ENCODE data around the gene RLN2. TPM values are rescaled to one million over a fixed set of nuclear protein-coding genes. Genes with fewer than 3 reads are reported as not detected.
"Not testable (repeated sequence)": the region's sequence is repeated elsewhere in the genome, so short reads cannot be mapped to it uniquely, and the experiment has no call there.

RLN2 gene
- total RNA-seq, 4 donors from 2014 or later: not detected

DNA sequence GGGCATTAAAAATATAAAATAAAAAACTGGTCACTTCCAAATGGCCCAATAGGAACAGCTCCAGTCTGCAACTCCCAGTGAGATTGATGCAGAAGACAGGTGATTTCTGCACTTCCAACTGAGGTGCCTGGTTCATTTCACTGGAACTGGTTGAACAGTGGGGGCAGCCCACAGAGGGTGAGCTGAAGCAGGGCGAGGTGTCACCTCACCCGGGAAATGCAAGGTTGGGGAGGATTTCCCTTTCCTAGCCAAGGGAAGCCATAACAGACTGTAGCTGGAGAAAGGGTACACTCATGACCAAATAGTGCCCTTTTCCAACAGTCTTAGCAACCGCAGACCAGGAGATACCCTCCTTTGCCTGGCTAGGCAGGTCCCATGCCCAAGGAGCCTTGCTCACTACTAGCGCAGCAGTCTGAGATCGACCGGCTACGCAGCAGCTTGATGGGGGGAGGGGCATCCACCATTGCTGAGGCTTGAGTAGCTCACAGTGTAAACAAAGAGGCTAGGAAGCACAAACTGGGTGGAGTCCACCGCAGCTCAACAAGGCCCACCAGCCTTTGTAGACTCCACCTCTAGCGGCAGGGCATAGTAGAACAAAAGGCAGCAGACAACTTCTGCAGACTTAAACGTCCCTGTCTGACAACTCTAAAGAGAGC is 22.5 kb upstream of the RLN2 start:
- Histone ChIP-seq H3K27ac (no peak overlapping the region), H3K9me3 (no peaks in the 10 kb centered on the region), H3K27me3 (no peaks in the 10 kb centered on the region), H3K4me1 (no peaks in the 10 kb centered on the region), H3K4me3 (no peak overlapping the region), H3K36me3 (no peaks in the 10 kb centered on the region)
- TF ChIP-seq POLR2A (IDR thresholded peaks at IDR 0.05): no peak
- TF ChIP-seq, protein P1, sequence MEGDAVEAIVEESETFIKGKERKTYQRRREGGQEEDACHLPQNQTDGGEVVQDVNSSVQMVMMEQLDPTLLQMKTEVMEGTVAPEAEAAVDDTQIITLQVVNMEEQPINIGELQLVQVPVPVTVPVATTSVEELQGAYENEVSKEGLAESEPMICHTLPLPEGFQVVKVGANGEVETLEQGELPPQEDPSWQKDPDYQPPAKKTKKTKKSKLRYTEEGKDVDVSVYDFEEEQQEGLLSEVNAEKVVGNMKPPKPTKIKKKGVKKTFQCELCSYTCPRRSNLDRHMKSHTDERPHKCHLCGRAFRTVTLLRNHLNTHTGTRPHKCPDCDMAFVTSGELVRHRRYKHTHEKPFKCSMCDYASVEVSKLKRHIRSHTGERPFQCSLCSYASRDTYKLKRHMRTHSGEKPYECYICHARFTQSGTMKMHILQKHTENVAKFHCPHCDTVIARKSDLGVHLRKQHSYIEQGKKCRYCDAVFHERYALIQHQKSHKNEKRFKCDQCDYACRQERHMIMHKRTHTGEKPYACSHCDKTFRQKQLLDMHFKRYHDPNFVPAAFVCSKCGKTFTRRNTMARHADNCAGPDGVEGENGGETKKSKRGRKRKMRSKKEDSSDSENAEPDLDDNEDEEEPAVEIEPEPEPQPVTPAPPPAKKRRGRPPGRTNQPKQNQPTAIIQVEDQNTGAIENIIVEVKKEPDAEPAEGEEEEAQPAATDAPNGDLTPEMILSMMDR (IDR thresholded peaks at IDR 0.05 in 4 of 5, conservative IDR thresholded peaks at IDR 0.05 in 1 of 5): no peak
- no peak for ATAC-seq
- DNase-seq: no peak
- in situ Hi-C loops (cut with MboI; ENCODE audit: low sequenced_read_pairs in 4 of 4): no loop called here
- intact Hi-C loops (cut with DNase I; ENCODE audit: low total_unique reads): no loop called here

DNA sequence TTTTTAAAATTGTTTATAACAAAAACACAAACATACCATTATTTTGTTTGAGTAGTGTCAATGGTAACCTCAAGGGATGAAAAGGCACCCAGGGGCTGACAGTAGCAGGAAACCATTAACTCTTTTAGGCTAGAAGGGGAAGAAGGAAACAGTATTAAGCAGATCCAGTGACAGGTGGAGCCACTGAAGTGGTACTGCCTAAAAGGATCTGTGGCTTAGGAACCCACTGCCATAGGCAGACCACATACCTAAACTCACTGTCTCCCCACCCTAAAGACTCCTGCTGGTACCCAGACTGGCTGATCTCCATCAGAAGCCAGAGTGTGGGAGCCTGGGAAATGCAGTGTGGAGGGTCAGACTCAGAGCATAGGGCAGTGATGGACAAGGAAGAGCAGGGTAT is 21.7 kb upstream of the RLN2 start:
- TF ChIP-seq, protein P1 (IDR thresholded peaks at IDR 0.05 in 4 of 5, conservative IDR thresholded peaks at IDR 0.05 in 1 of 5): no peak
- no peak for TF ChIP-seq POLR2A (IDR thresholded peaks at IDR 0.05)
- Histone ChIP-seq H3K36me3 (no peaks in the 10 kb centered on the region), H3K27ac (no peak overlapping the region), H3K27me3 (no peaks in the 10 kb centered on the region), H3K4me1 (no peaks in the 10 kb centered on the region), H3K4me3 (no peak overlapping the region), H3K9me3 (no peaks in the 10 kb centered on the region)
- DNase-seq: no peak
- no peak for ATAC-seq
- intact Hi-C loops (cut with DNase I; ENCODE audit: low total_unique reads): no loop called here
- in situ Hi-C loops (cut with MboI; ENCODE audit: low sequenced_read_pairs in 4 of 4): no loop called here

DNA sequence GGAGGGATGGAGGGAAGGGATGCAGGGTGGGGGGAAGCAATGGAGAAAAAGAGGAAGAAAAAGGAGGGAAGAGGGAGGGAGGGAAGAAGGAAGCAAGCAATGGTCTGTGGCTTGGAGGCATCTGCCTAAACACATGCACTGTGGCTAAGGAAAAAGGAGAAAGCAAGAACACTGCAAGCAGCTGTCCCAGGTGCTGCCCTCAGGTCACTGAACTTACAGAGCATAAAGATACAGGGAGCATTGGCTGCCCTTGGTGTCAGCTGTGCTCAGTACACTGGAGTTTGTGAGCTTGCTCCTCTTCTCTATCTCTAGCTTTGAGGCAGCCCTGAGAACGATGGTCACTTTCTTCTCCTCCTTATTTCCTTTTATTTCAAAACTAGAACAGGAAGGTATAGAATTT is 17.1 kb upstream of the RLN2 start:
- H3K27ac ChIP-seq; H3K4me1 ChIP-seq; H3K27me3 ChIP-seq; H3K4me3 ChIP-seq; ATAC-seq; H3K36me3 ChIP-seq; H3K9me3 ChIP-seq; in situ Hi-C loops (cut with MboI; ENCODE audit: low sequenced_read_pairs in 4 of 4); DNase-seq; intact Hi-C loops (cut with DNase I; ENCODE audit: low total_unique reads): not testable (repeated sequence)

DNA sequence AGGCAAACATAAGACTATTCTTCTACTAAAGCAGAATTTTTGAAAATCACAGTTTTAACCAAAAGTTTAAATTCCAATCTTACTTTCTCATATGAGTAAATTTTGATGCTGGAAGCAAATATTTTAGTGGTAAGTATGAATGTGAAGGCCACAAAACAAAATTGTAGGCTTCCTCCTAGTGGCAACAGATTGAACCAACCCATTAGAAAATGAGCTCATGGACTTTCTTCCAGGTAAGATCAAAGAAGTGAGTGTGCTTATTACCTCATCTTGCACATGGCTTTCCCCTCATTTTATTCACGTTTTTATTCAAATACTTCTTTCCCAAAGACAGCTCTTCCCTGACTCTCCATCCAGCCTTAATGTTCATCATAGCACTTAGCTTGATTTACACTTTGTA is 16.5 kb upstream of the RLN2 start:
- H3K27ac ChIP-seq: no peak overlapping the region
- H3K4me1 ChIP-seq: no peaks in the 10 kb centered on the region
- no peaks in the 10 kb centered on the region for H3K27me3 ChIP-seq
- TF ChIP-seq, protein P1 (IDR thresholded peaks at IDR 0.05 in 4 of 5, conservative IDR thresholded peaks at IDR 0.05 in 1 of 5): no peak
- TF ChIP-seq POLR2A (IDR thresholded peaks at IDR 0.05): no peak
- no peak for DNase-seq
- H3K36me3 ChIP-seq: no peaks in the 10 kb centered on the region
- H3K4me3 ChIP-seq: no peak overlapping the region
- intact Hi-C loops (cut with DNase I; ENCODE audit: low total_unique reads): no loop called here
- peaks cover 0 to 3% (median 0%) of the 10 kb centered on the region in 3 donors for H3K9me3 ChIP-seq
- in situ Hi-C loops (cut with MboI; ENCODE audit: low sequenced_read_pairs in 4 of 4): no loop called here
- ATAC-seq: no peak

DNA sequence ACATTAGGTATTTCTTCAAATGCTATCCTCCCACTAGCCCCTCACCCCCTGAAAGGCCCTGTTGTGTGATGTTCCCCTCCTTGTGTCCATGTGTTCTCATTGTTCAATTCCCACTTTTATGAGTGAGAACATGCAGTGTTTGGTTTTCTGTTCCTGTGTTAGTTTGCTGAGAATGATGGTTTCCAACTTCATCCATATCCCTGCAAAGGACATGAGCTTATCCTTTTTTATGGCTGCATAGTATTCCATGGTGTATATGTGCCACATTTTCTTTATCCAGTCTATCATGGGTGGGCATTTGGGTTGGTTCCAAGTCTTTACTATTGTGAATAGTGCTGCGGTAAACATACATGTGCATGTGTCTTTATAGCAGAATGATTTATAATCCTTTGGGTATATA is 11.9 kb upstream of the RLN2 start:
- ATAC-seq; H3K4me1 ChIP-seq; H3K27me3 ChIP-seq; H3K36me3 ChIP-seq; in situ Hi-C loops (cut with MboI; ENCODE audit: low sequenced_read_pairs in 4 of 4); intact Hi-C loops (cut with DNase I; ENCODE audit: low total_unique reads); H3K27ac ChIP-seq; DNase-seq; H3K9me3 ChIP-seq; H3K4me3 ChIP-seq: not testable (repeated sequence)
